A673 (cell line): ENCODE data around the gene ZFYVE9. TPM values are rescaled to one million over a fixed set of nuclear protein-coding genes. Genes with fewer than 3 reads are reported as not detected.

Experiments
- BruUV-seq: library from RNA; stranded (reverse); fragments of 400-500 nt; replicated peaks from 2 replicates; lab custom pipeline; 2021; lab: Mats Ljungman, UMichigan
- CTCF ChIA-PET: fragments of 300-600 bp; sonication (Branson Sonifier 250); formaldehyde crosslinking; loops from one replicate; lab custom pipeline; 2022; ENCODE audit warnings: antibody characterized with exemption; lab: Charles Lee
- POLR2A ChIA-PET: fragments of 300-600 bp; sonication (Branson Sonifier 250); formaldehyde crosslinking; loops from one replicate; lab custom pipeline; 2022; ENCODE audit warnings: antibody characterized with exemption; ENCODE audit not compliant: low non-redundant PET; lab: Charles Lee
- DNase-seq: peaks from one replicate; pipeline ENCODE4 v3.0.0-alpha.2; 2015; ENCODE audit warnings: low spot score
- H3K27ac ChIP-seq: fragments of 200-600 bp; sonication (generic); 2 replicates; pipeline ENCODE4 v1.5.1; 2016; ENCODE audit warnings: mixed run types, low read depth, mild to moderate bottlenecking, mixed read lengths, antibody characterized with exemption, low read length; ENCODE audit not compliant: poor library complexity, severe bottlenecking
- H3K27me3 ChIP-seq: fragments of 200-600 bp; sonication (generic); replicated peaks from 2 replicates; pipeline ENCODE4 v1.6.1; 2017; ENCODE audit warnings: mixed run types, low read depth, mild to moderate bottlenecking, mixed read lengths, antibody characterized with exemption, low read length; ENCODE audit not compliant: insufficient read depth, poor library complexity
- H3K36me3 ChIP-seq: fragments of 200-600 bp; sonication (generic); 2 replicates; pipeline ENCODE4 v1.6.1; 2016; ENCODE audit warnings: mixed run types, mild to moderate bottlenecking, mixed read lengths, antibody characterized with exemption, low read length; ENCODE audit not compliant: insufficient read depth, poor library complexity, severe bottlenecking
- H3K4me1 ChIP-seq: fragments of 200-600 bp; sonication (generic); 2 replicates; pipeline ENCODE4 v1.6.1; 2017; ENCODE audit warnings: mixed run types, mild to moderate bottlenecking, mixed read lengths, antibody characterized with exemption, low read length; ENCODE audit not compliant: insufficient read depth, poor library complexity, severe bottlenecking
- H3K4me3 ChIP-seq: fragments of 200-600 bp; sonication (generic); 2 replicates; pipeline ENCODE4 v1.5.1; 2016; ENCODE audit warnings: low read depth, mixed run types, mild to moderate bottlenecking, mixed read lengths, low read length; ENCODE audit not compliant: poor library complexity, severe bottlenecking
- H3K9me3 ChIP-seq: fragments of 200-600 bp; sonication (generic); 2 replicates; pipeline ENCODE4 v1.6.1; 2016; ENCODE audit warnings: mixed run types, low read depth, mild to moderate bottlenecking, mixed read lengths, antibody characterized with exemption, low read length; ENCODE audit not compliant: poor library complexity, severe bottlenecking
- CTCF ChIP-seq: fragments of 300-800, 200-600 bp; sonication (generic); conservative IDR thresholded peaks from 2 replicates; pipeline ENCODE4 v1.5.1; 2017; ENCODE audit warnings: low read depth, mild to moderate bottlenecking, antibody characterized with exemption, low read length, moderate library complexity, mixed read lengths
- EZH2 ChIP-seq: fragments of 200-600 bp; sonication (generic); IDR thresholded peaks from 2 replicates; pipeline ENCODE4 v1.6.1; 2017; ENCODE audit warnings: borderline replicate concordance, low read depth, mild to moderate bottlenecking, mixed read lengths, antibody characterized with exemption, low read length; ENCODE audit not compliant: poor library complexity, severe bottlenecking
- intact Hi-C: fragments of 100-400 bp; cut with micrococcal nuclease; formaldehyde crosslinking; loops from one replicate; pipeline ENCODE4 v1.10.0; 2022; ENCODE audit not compliant: unreplicated experiment
- total RNA-seq: library from RNA; stranded (reverse); gene quantifications from 2 replicates; pipeline ENCODE4 v1.2.3, GENCODE V29; 2021

ZFYVE9 gene
- total RNA-seq, 1 experiment from 2014 or later, result 19.6 TPM

GRCh38 chr1:52234708-52235107 lies 92.8 kb downstream of the ZFYVE9 start:
- no peak for TF ChIP-seq EZH2
- no peak for TF ChIP-seq CTCF
- Histone ChIP-seq H3K27me3 (no peaks in the 10 kb centered on the region), H3K4me3 (no peak overlapping the region), H3K27ac (no peak overlapping the region), H3K9me3 (no peaks in the 10 kb centered on the region), H3K4me1 (no peaks in the 10 kb centered on the region), H3K36me3 (no peaks in the 10 kb centered on the region)
- POLR2A ChIA-PET, result no interaction called here
- DNase-seq, result no peak
- CTCF ChIA-PET, result no interaction called here
- BruUV-seq, result no TSS peak
- intact Hi-C loops, result no loop called here

GRCh38 chr1:52235646-52236045 lies 93.8 kb downstream of the ZFYVE9 start:
- H3K27ac ChIP-seq, result no peak overlapping the region
- TF ChIP-seq EZH2 (no peak), CTCF (no peak)
- no peaks in the 10 kb centered on the region for H3K27me3 ChIP-seq
- no peak for DNase-seq
- no peaks in the 10 kb centered on the region for H3K36me3 ChIP-seq
- intact Hi-C loops, result no loop called here
- no TSS peak for BruUV-seq
- POLR2A ChIA-PET, result interaction anchor here (0.6 kb wide), 1 partner anchor 1407 kb away, joined by 3 read pairs; no protein-coding TSS in a partner anchor
- CTCF ChIA-PET, result no interaction called here
- H3K4me1 ChIP-seq, result peaks cover 4% of the 10 kb centered on the region
- H3K4me3 ChIP-seq, result no peak overlapping the region
- no peaks in the 10 kb centered on the region for H3K9me3 ChIP-seq

GRCh38 chr1:52237430-52237829 lies 95.5 kb downstream of the ZFYVE9 start:
- no peak for DNase-seq
- POLR2A ChIA-PET, result no interaction called here
- Histone ChIP-seq H3K27ac (no peak overlapping the region), H3K4me3 (no peak overlapping the region), H3K4me1 (peaks cover 9% of the 10 kb centered on the region), H3K9me3 (no peaks in the 10 kb centered on the region), H3K36me3 (no peaks in the 10 kb centered on the region), H3K27me3 (no peaks in the 10 kb centered on the region)
- BruUV-seq, result no TSS peak
- TF ChIP-seq CTCF, result no peak
- TF ChIP-seq EZH2, result no peak
- CTCF ChIA-PET, result no interaction called here
- intact Hi-C loops, result no loop called here
